Bronchial epithelial cell (primary cell): ENCODE data around the gene TRIB2. TPM values are rescaled to one million over a fixed set of nuclear protein-coding genes. Genes with fewer than 3 reads are reported as not detected.

Experiments
- DNase-seq: peaks from one replicate; pipeline ENCODE4 v3.0.0-alpha.2; 2010; ENCODE audit warnings: low read depth
- FAIRE-seq: peaks from 2 replicates; lab custom pipeline; 2011; peaks lifted over from hg19 to GRCh38; lab: Jason Lieb, UNC
- H3K27me3 ChIP-seq: 2 replicates; pipeline ENCODE4 v1.5.1; 2011; ENCODE audit warnings: low read length; ENCODE audit not compliant: control insufficient read depth, insufficient read depth
- H3K36me3 ChIP-seq: 2 replicates; pipeline ENCODE4 v1.5.1; 2011; ENCODE audit warnings: low read length; ENCODE audit not compliant: control insufficient read depth, insufficient read depth
- H3K4me3 ChIP-seq: 2 replicates; pipeline ENCODE4 v1.5.1; 2011; ENCODE audit warnings: mild to moderate bottlenecking, low read depth, low read length, control low read depth
- total RNA-seq: library from RNA; depleted of rRNA; stranded (reverse); fragments of >200 nt; gene quantifications from 2 replicates; pipeline ENCODE4 v1.2.1, GENCODE V29; 2014
- TF ChIP-seq, protein P1 (sequence below): IDR thresholded peaks from 2 replicates; pipeline ENCODE4 v1.5.1; 2011; ENCODE audit warnings: mild to moderate bottlenecking, moderate library complexity, low read length, control low read depth, inconsistent platforms; ENCODE audit not compliant: insufficient read depth, severe bottlenecking

Gene TRIB2
- 6.5 and 7.6 TPM in 2 replicates for total RNA-seq

DNA sequence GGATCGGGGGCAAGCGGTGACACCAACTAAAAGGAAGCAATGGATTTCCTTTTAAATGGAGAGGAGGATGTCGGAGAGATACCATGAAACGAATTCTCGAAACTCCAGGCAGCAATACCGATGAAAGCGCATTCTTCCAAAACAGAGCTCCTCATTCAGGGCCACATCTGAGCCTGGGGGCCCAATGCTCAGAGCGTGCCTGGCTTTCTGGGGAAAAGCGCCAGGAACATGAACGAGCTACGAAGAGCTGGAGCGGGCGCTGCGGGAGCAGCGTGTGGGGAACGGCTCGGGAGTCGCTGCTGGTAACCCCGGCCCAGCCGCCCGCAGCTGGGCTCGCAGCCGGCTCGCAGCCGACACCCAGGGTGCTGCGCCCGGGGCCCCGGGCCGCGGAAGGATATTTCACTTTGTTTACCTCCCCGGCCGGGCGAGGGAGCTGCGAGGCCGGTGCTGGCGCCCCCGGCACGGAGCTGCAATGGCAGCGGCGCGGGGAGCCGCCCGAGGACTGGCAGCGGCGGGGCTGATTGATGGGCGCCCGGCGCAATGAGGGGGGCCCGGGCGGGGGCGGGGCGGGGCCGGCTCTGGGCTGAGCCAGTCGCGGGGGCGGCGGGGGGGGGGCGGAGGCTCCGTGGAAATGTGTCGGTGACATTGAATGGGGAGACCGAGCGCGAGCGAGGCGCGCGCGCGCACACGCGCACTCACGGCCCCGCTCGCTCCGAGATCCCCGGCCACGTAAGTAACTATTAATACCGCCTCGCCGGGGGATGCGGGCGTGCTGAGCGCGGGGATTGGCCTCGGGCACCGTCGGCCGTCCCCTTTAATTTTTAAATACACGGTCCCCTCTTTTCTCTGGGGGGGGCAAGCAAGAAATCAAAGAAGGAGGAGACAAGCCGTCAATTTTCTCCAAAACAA, at the start of gene TRIB2:
TRIB2 (plus strand) TSS at position 655 of the 909 bp plus-strand sequence. CDS start 1,372 bp downstream, outside the sequence.
- no peak for FAIRE-seq
- TF ChIP-seq, protein P1, sequence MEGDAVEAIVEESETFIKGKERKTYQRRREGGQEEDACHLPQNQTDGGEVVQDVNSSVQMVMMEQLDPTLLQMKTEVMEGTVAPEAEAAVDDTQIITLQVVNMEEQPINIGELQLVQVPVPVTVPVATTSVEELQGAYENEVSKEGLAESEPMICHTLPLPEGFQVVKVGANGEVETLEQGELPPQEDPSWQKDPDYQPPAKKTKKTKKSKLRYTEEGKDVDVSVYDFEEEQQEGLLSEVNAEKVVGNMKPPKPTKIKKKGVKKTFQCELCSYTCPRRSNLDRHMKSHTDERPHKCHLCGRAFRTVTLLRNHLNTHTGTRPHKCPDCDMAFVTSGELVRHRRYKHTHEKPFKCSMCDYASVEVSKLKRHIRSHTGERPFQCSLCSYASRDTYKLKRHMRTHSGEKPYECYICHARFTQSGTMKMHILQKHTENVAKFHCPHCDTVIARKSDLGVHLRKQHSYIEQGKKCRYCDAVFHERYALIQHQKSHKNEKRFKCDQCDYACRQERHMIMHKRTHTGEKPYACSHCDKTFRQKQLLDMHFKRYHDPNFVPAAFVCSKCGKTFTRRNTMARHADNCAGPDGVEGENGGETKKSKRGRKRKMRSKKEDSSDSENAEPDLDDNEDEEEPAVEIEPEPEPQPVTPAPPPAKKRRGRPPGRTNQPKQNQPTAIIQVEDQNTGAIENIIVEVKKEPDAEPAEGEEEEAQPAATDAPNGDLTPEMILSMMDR, result peak; percentile 15
- no peaks in the 10 kb centered on the region for H3K36me3 ChIP-seq
- no peaks in the 10 kb centered on the region for H3K27me3 ChIP-seq
- DNase-seq, result peak; percentile 37
- peak within 1 kb of the TSS; percentile 63 for H3K4me3 ChIP-seq

DNA sequence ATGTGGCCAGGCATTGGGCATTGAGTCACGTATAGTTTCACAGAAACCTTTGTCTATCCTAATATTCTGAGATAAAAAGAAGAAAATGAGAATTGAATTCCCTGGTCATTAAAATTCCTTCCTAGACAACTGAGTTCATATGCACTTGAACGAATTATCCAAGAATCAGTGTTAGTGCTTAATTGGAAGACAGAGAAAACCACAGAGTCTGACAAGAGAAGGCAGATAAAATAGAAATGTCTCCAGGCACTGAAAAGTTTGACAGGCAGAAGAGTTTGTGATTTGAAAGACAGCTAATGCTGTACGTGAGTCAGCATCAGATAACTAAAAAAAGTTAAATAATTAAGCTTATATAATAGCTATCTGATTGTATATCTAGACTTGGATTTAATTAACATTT, 47.7 kb upstream of the TRIB2 start:
- FAIRE-seq, result no peak
- H3K27me3 ChIP-seq, result peaks cover 1% of the 10 kb centered on the region
- DNase-seq, result no peak
- no peaks in the 10 kb centered on the region for H3K36me3 ChIP-seq
- no peak overlapping the region for H3K4me3 ChIP-seq
- TF ChIP-seq, protein P1, result no peak

DNA sequence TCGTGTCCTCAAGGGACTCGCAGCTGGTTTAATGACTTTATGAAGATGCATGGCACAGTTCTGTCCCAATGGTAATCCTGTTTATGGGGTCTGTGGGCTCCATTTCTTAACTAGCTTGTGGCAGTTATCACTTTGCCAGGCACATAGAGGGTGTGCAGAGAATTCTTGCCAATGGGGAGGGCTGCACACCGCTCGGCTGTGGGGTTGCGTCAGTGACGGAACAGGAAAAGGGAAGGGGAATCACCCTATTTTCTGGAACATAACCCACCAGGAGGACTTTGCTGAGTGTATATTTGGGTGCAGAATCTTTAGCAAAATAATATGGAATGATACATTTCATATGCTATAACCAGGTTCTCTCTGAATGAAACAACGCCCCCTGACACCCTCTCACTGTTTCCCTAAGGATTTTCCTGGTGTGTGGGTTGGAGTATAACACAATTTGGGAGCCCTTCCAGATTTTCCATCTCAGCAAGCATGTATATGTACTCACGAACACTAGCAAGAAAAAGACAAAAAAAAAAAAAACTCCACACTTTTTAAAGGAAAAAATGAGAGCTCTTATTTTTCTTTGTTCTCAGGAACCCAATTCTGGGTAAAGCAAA, 43.9 kb upstream of the TRIB2 start:
- TF ChIP-seq, protein P1, result no peak
- no peaks in the 10 kb centered on the region for H3K36me3 ChIP-seq
- no peak overlapping the region for H3K4me3 ChIP-seq
- FAIRE-seq (no peak), DNase-seq (no peak)
- H3K27me3 ChIP-seq, result peaks cover 1% of the 10 kb centered on the region

DNA sequence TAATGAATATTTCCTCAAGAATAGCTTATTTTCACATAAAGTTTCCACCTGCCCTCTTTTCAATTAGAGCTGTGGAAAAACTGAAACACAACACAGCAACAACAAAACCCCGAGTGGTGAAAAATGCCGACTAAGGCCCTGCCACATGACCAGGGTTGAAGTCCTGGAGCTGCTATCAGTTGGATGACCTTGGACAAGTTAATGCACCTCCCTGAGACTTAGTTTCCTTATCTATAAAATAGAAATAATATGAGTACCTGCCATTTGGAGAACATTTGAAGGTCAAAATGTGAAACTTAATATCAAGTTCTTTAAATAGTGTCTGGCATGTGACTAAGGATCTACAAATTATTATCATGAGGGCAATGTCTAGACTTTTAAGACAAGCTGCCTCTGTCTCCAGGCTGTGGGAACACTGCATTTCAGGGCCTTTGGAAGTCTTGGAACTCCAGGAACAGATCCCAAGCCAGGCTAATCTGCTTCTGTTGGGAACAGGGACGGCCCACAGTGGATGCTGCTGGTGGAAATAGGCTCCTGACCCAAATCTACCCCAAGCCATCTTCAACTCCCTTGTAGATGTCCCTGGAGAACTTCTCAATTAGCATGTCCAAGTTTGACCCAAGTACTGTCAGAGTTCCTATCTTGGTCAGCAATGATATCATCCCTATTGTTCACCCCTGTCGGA, 42.0 kb upstream of the TRIB2 start:
- FAIRE-seq, result no peak

DNA sequence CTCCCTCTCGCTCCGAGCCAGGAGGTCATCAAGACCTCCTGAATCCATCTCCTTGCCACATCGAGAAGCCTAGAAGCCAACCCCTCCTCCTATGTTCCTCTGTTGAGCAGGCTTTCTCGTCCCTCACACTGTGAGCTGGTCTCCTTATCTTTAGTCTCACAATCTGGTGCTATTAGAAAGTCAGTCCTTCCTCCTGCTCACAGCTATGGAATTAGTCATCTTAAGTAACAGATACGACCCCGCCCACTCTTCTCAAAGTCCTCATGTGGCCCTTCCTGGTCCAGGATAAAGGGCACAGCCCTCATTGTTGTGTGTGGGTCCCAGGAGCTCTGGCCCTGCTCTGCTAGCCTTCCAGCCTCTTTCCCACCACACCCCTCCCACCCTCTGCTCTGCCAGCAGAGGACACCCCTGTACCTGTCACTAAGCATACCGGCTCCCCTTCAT, 41.4 kb upstream of the TRIB2 start:
- no peaks in the 10 kb centered on the region for H3K27me3 ChIP-seq
- peak; percentile 7 for FAIRE-seq
- H3K36me3 ChIP-seq, result no peaks in the 10 kb centered on the region
- H3K4me3 ChIP-seq, result no peak overlapping the region
- TF ChIP-seq, protein P1, result no peak
- peak; percentile 58 for DNase-seq

More for the DNA sequence above, 42.0 kb upstream of the TRIB2 start:
- no peak for DNase-seq
- TF ChIP-seq, protein P1, result no peak
- H3K27me3 ChIP-seq, result no peaks in the 10 kb centered on the region
- no peaks in the 10 kb centered on the region for H3K36me3 ChIP-seq
- no peak overlapping the region for H3K4me3 ChIP-seq
